GM12878 (cell line): ENCODE data around the gene TBC1D24. TPM values are rescaled to one million over a fixed set of nuclear protein-coding genes. Genes with fewer than 3 reads are reported as not detected.

Experiments
- ATAC-seq: fragments of 200-7000 bp; cut with Tn5 transposase; 3 replicates; pipeline ENCODE4 v1.9.1; 2020; ENCODE audit warnings: mild to moderate bottlenecking, moderate library complexity
- BruUV-seq: library from RNA; stranded (reverse); fragments of 400-500 nt; replicated peaks from 2 replicates; lab custom pipeline; 2021; lab: Mats Ljungman, UMichigan
- CTCF ChIA-PET: fragments of 300-600 bp; sonication (Branson Sonifier 250); formaldehyde crosslinking; extraction: SDS; loops from one replicate; lab custom pipeline; 2021; ENCODE audit warnings: inconsistent platforms; lab: Yijun Ruan, JAX
- POLR2A ChIA-PET: fragments of 350-600 bp; formaldehyde crosslinking; extraction: SDS; loops from one replicate; lab custom pipeline; 2021; ENCODE audit warnings: inconsistent platforms; lab: Charles Lee
- RAD21 ChIA-PET: fragments of 300-600 bp; sonication (Branson Sonifier 250); formaldehyde crosslinking; loops from one replicate; lab custom pipeline; 2023; ENCODE audit warnings: antibody characterized with exemption; ENCODE audit not compliant: unreplicated experiment; lab: Charles Lee
- SMC1A ChIA-PET: fragments of 300-600 bp; sonication (Branson Sonifier 250); formaldehyde crosslinking; loops from one replicate; lab custom pipeline; 2023; ENCODE audit not compliant: unreplicated experiment, uncharacterized antibody; lab: Charles Lee
- DNase-seq: peaks from one replicate; pipeline ENCODE4 v3.0.0-alpha.2; 2011; ENCODE audit warnings: low read depth, low spot score
- FAIRE-seq: peaks from 3 replicates; lab custom pipeline; 2011; peaks lifted over from hg19 to GRCh38; lab: Jason Lieb, UNC
- H2AFZ ChIP-seq: 2 replicates; pipeline ENCODE4 v1.6.0; 2011; ENCODE audit warnings: low read depth, low read length, control low read depth; ENCODE audit not compliant: control insufficient read depth
- H3K27ac ChIP-seq: 2 replicates; pipeline ENCODE4 v1.5.1; 2011; ENCODE audit warnings: control low read depth; ENCODE audit not compliant: control insufficient read depth, insufficient read depth
- H3K27me3 ChIP-seq, 2 experiments: replicated peaks in 1 of 2; 2 replicates each; pipeline versions ENCODE4 v1.6.0 to v1.6.1; 2011; ENCODE audit warnings: low read length in 1 of 2; ENCODE audit not compliant: control insufficient read depth in 2 of 2, insufficient read depth in 2 of 2
- H3K36me3 ChIP-seq, 2 experiments: 2 replicates each; pipeline ENCODE4 v1.5.1; 2011; ENCODE audit warnings: low read length in 1 of 2; ENCODE audit not compliant: control insufficient read depth in 2 of 2, insufficient read depth in 2 of 2
- H3K4me1 ChIP-seq: 2 replicates; pipeline ENCODE4 v1.6.1; 2011; ENCODE audit warnings: mild to moderate bottlenecking, low read length, moderate library complexity, mixed read lengths; ENCODE audit not compliant: control insufficient read depth, insufficient read depth
- H3K4me2 ChIP-seq: 2 replicates; pipeline ENCODE4 v1.6.0; 2011; ENCODE audit warnings: control low read depth; ENCODE audit not compliant: control insufficient read depth, insufficient read depth
- H3K4me3 ChIP-seq: fragments of 200-600 bp; sonication (generic); 2 replicates; pipeline ENCODE4 v1.5.1; 2016
- H3K79me2 ChIP-seq: 2 replicates; pipeline ENCODE4 v1.6.0; 2011; ENCODE audit warnings: low read length; ENCODE audit not compliant: control insufficient read depth, insufficient read depth
- H3K9ac ChIP-seq: 2 replicates; pipeline ENCODE4 v1.8.0; 2011; ENCODE audit warnings: low read length, control low read depth, mixed read lengths; ENCODE audit not compliant: control insufficient read depth, insufficient read depth
- H3K9me3 ChIP-seq: replicated peaks from 3 replicates; pipeline ENCODE4 v1.5.1; 2011; ENCODE audit warnings: mild to moderate bottlenecking, low read length; ENCODE audit not compliant: control insufficient read depth, insufficient read depth
- H4K20me1 ChIP-seq: 2 replicates; pipeline ENCODE4 v1.6.0; 2011; ENCODE audit not compliant: control insufficient read depth, insufficient read depth
- BACH1 ChIP-seq: fragments of 450-650 bp; IDR thresholded peaks from 2 replicates; pipeline ENCODE4 v1.6.1; 2017; ENCODE audit warnings: mild to moderate bottlenecking, borderline replicate concordance
- BRCA1 ChIP-seq: IDR thresholded peaks from 2 replicates; pipeline ENCODE4 v1.6.1; 2011; ENCODE audit warnings: low read depth, low read length, improper control_type of control experiment
- EGR1 ChIP-seq, 2 experiments: IDR thresholded peaks; 1 replicate in 1 of 2; 2 replicates in 1 of 2; pipeline ENCODE4 v1.6.1; 2011 to 2012; ENCODE audit warnings: low read depth in 2 of 2, low read length in 2 of 2, borderline replicate concordance in 1 of 2, mild to moderate bottlenecking in 1 of 2, moderate library complexity in 1 of 2
- EP300 ChIP-seq, 2 experiments: fragments of 150-350 bp in 1 of 2; IDR thresholded peaks; 2 replicates each; pipeline ENCODE4 v1.6.1; 2011 to 2012; ENCODE audit warnings: low read depth in 2 of 2, low read length in 2 of 2, borderline replicate concordance in 1 of 2, improper control_type of control experiment in 1 of 2, inconsistent platforms in 1 of 2; ENCODE audit not compliant: control insufficient read depth in 1 of 2
- FOS ChIP-seq: IDR thresholded peaks from 3 replicates; pipeline ENCODE4 v1.6.1; 2011; ENCODE audit warnings: borderline replicate concordance; ENCODE audit not compliant: insufficient read length; ENCODE audit errors: extremely low read depth
- GATAD2B ChIP-seq: fragments of 450-650 bp; conservative IDR thresholded peaks from 2 replicates; pipeline ENCODE4 v1.6.1; 2017; ENCODE audit warnings: low read depth, mild to moderate bottlenecking, moderate library complexity
- LARP7 ChIP-seq: fragments of 450-650 bp; IDR thresholded peaks from 2 replicates; pipeline ENCODE4 v1.6.1; 2017; ENCODE audit warnings: mild to moderate bottlenecking
- NBN ChIP-seq: fragments of 450-650 bp; IDR thresholded peaks from 2 replicates; pipeline ENCODE4 v1.6.1; 2016
- SMARCA5 ChIP-seq: fragments of 450-650 bp; IDR thresholded peaks from 2 replicates; pipeline ENCODE4 v1.6.1; 2017; ENCODE audit warnings: mild to moderate bottlenecking
- SPI1 ChIP-seq: IDR thresholded peaks from 2 replicates; pipeline ENCODE4 v1.6.1; 2011; ENCODE audit warnings: low read depth, mild to moderate bottlenecking, low read length, moderate library complexity, borderline replicate concordance; ENCODE audit not compliant: insufficient read depth
- WGBS: methylation state at CpG from one replicate; pipeline ENCODE4 v1.1.6; 2016; ENCODE audit warnings: low lambda C conversion rate; ENCODE audit not compliant: insufficient replicate concordance, insufficient coverage; ENCODE audit errors: missing lambda C conversion rate; 5-methylcytosine and 5-hydroxymethylcytosine counted together
- in situ Hi-C: fragments of 300-500 bp; cut with MboI; formaldehyde crosslinking; loops from 9 replicates; pipeline ENCODE4 v1.14.3; 2018; ENCODE audit warnings: mixed read lengths
- intact Hi-C: fragments of 100-400 bp; cut with micrococcal nuclease; formaldehyde crosslinking; loops from one replicate; pipeline ENCODE4 v1.14.2; 2022; ENCODE audit not compliant: unreplicated experiment
- polyA plus RNA-seq, 11 experiments: library from polyadenylated mRNA; depleted of rRNA in 4 of 11; unstranded in 6 of 11; stranded (reverse) in 5 of 11; fragments of >200 nt; fragmentation: Nextera tagmentation in 4 of 11; fragmentation: Illumina TruSeq in 1 of 11; extraction: Ambion mirVana in 4 of 11; extraction: Trizol in 1 of 11; gene quantifications; 1 replicate in 1 of 11; 2 replicates in 10 of 11; pipeline versions ENCODE4 v1.2.1 to v1.2.3, GENCODE V29; 2011 to 2016; ENCODE audit warnings: inconsistent platforms in 2 of 11, missing spikeins in 2 of 11, low read depth in 1 of 11
- total RNA-seq, 4 experiments: library from RNA; depleted of rRNA in 3 of 4; stranded (reverse); fragments of >200 nt in 3 of 4; fragmentation: Illumina TruSeq in 1 of 4; extraction: Trizol in 1 of 4; gene quantifications; 2 replicates each; pipeline versions ENCODE4 v1.2.1 to v1.2.3, GENCODE V29; 2013 to 2021
- TF ChIP-seq, protein P1 (sequence below): IDR thresholded peaks from 2 replicates; pipeline ENCODE4 v1.6.1; 2012; ENCODE audit warnings: low read length, inconsistent platforms
- TF ChIP-seq, protein P2 (sequence below): fragments of 450-650 bp; IDR thresholded peaks from 2 replicates; pipeline ENCODE4 v1.6.1; 2016; ENCODE audit warnings: mild to moderate bottlenecking, moderate library complexity, borderline replicate concordance

TBC1D24 gene
- total and polyA plus RNA-seq, 10 of the 15 experiments (the other 5 are each of a cell fraction or from before 2014, with no cell fraction given) = 1.1 to 9.6 (median 4.5) TPM

DNA sequence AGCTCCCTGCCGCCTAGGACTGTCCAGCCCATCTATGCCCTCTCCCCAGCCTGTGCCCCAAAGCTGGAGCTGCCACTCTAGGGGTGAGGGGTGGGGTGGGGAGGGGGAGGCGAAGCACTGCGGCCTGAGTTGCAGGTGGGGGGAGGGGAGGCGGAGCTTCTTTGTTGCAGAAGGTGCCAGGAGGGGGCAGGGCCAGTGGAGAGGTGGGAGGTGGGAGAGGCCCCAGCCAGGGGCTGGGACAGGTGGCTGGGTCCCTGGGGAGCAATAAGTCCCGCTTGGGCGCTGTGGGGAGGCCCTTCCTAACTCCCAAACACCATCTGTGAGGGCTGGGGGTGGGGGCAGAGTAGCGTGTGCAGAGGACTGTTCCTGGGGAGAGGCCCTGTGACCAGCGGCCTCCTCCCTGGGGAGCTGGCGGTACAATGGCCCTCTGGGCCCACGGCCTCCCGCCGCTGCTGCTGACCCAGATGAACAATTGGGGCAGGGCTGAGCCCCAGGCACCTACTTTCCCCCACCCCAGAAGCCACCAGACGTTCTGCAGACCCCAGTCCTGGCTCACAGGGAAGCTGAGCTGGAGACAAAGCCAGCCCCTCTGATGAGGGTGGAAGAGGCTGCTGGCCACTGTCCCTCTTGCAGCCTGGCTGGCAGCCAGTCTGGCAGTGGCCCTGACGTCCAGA is 6.1 kb upstream of the TBC1D24 start (continued):
- no peak for TF ChIP-seq EGR1 (IDR thresholded peaks at IDR 0.05; ENCODE audit: borderline replicate concordance in 1 of 2, low read depth in 2 of 2, low read length in 2 of 2)
- TF ChIP-seq, protein P1, sequence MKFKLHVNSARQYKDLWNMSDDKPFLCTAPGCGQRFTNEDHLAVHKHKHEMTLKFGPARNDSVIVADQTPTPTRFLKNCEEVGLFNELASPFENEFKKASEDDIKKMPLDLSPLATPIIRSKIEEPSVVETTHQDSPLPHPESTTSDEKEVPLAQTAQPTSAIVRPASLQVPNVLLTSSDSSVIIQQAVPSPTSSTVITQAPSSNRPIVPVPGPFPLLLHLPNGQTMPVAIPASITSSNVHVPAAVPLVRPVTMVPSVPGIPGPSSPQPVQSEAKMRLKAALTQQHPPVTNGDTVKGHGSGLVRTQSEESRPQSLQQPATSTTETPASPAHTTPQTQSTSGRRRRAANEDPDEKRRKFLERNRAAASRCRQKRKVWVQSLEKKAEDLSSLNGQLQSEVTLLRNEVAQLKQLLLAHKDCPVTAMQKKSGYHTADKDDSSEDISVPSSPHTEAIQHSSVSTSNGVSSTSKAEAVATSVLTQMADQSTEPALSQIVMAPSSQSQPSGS = no peak
- no peak for TF ChIP-seq BRCA1
- no peak for TF ChIP-seq SPI1
- TF ChIP-seq LARP7 = peak; percentile 48; the same call in 1 of the 2 replicates
- peak; percentile 12 to 67; a peak in 1 of 4 replicates for TF ChIP-seq EP300 (IDR thresholded peaks at IDR 0.05; ENCODE audit: borderline replicate concordance in 1 of 2, control insufficient read depth in 1 of 2, low read depth in 2 of 2, low read length in 2 of 2)

DNA sequence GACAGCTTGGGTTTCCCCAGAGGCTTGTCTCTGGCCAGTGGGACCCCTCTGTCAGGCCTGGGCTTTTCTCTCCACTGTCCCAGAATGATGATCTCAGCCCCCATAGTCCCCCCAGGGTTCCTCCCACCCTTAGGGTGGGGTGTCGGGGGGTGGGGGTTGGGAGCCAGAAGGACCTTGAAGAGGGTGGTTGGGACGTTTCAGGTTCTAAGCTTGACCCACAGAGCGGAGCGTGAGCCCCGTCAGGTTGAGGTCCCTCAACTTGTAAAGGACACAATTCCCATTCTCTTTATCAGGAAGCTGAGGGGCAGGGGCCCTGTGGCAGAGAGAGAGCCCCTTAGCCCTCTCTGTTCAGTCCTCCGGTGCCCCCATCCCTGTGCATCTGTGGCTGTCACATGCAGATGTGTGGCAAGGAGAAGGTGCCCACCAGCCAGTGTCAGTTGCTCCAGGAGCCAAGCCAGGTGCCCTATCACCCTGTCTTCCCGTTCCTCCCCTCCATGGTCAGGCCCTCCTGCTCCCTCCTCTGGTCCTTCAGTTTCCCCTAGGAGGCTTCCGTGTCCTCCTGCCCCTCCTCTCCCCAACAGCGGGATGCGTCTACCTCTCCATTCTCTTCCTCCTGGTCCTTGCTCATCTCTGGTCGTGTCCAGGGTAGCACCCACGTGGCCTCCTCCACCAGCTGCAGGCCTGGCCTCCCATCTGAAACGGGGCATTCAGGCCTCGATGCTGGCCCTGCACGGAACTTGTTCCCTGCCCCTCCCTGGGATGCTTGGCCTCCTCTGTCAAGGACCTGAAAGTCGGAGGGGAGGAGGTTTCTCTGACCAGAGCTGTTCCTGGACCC is 5.3 kb upstream of the TBC1D24 start:
- no peak for ATAC-seq
- Histone ChIP-seq H4K20me1 (no peaks in the 10 kb centered on the region), H3K9me3 (no peaks in the 10 kb centered on the region), H2AFZ (no peak overlapping the region), H3K9ac (no peak overlapping the region; the same call in 1 of the 2 replicates), H3K27ac (no peak overlapping the region), H3K4me1 (peaks cover 17% of the 10 kb centered on the region), H3K4me2 (peak overlapping the region; percentile 48), H3K79me2 (no peaks in the 10 kb centered on the region), H3K4me3 (no peak overlapping the region), H3K36me3 (no peaks in the 10 kb centered on the region), H3K27me3 (peaks cover 0 to 2% of the 10 kb centered on the region in 2 experiments; a peak in 1 of 4 replicates)
- ChIA-PET SMC1A (interaction anchor here (0.7 to 1.6 kb wide), 3 partner anchors 11 to 40 kb away, joined by 3 to 8 read pairs (median 3); no protein-coding TSS in a partner anchor), RAD21 (interaction anchor here (0.8 to 3.5 kb wide), 7 partner anchors 10 to 45 kb away, joined by 3 to 17 read pairs (median 4); partner anchors contain the start of genes CCNF and TEDC2), CTCF (interaction anchor here (0.6 to 2.6 kb wide), 8 partner anchors 9 to 315 kb away, joined by 3 to 20 read pairs (median 4); partner anchors contain the start of genes CCNF, TEDC2 and TRAF7), POLR2A (interaction anchor here (0.6 to 2.5 kb wide), 13 partner anchors 10 to 1802 kb away, joined by 3 to 11 read pairs (median 5); partner anchors contain the start of genes ABCA3, ECI1, RHOT2 and TEDC2)
- FAIRE-seq = no peak
- 36% methylated on average over 14 of the region's 16 CpGs for WGBS
- no peak for DNase-seq
- no TSS peak for BruUV-seq
- intact Hi-C loops (loop anchor here (5.0 kb wide), 1 partner anchor 38 kb away; no protein-coding TSS in a partner anchor), in situ Hi-C loops (no loop called here)
- TF ChIP-seq GATAD2B (no peak), FOS (no peak), BACH1 (no peak), NBN (no peak), SMARCA5 (no peak)
- TF ChIP-seq, protein P1 = no peak
- TF ChIP-seq, protein P2, sequence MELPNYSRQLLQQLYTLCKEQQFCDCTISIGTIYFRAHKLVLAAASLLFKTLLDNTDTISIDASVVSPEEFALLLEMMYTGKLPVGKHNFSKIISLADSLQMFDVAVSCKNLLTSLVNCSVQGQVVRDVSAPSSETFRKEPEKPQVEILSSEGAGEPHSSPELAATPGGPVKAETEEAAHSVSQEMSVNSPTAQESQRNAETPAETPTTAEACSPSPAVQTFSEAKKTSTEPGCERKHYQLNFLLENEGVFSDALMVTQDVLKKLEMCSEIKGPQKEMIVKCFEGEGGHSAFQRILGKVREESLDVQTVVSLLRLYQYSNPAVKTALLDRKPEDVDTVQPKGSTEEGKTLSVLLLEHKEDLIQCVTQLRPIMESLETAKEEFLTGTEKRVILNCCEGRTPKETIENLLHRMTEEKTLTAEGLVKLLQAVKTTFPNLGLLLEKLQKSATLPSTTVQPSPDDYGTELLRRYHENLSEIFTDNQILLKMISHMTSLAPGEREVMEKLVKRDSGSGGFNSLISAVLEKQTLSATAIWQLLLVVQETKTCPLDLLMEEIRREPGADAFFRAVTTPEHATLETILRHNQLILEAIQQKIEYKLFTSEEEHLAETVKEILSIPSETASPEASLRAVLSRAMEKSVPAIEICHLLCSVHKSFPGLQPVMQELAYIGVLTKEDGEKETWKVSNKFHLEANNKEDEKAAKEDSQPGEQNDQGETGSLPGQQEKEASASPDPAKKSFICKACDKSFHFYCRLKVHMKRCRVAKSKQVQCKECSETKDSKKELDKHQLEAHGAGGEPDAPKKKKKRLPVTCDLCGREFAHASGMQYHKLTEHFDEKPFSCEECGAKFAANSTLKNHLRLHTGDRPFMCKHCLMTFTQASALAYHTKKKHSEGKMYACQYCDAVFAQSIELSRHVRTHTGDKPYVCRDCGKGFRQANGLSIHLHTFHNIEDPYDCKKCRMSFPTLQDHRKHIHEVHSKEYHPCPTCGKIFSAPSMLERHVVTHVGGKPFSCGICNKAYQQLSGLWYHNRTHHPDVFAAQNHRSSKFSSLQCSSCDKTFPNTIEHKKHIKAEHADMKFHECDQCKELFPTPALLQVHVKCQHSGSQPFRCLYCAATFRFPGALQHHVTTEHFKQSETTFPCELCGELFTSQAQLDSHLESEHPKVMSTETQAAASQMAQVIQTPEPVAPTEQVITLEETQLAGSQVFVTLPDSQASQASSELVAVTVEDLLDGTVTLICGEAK = no peak
